Osteocyte (in vitro differentiated cells): ENCODE results near the gene PDE3A. TPM values are rescaled to one million over a fixed set of nuclear protein-coding genes. Genes with fewer than 3 reads are reported as not detected.

ENCODE experiments used
- DNase-seq: peaks from one replicate; pipeline ENCODE4 v3.0.0; 2021; ENCODE audit warnings: mixed read lengths; ENCODE audit not compliant: unreplicated experiment; ENCODE audit errors: extremely low spot score
- H3K27ac Mint-ChIP-seq: one replicate; pipeline ENCODE4 v1.8.0; 2021; ENCODE audit warnings: mild to moderate bottlenecking, mixed read lengths; ENCODE audit not compliant: unreplicated experiment
- H3K27me3 Mint-ChIP-seq: one replicate; pipeline ENCODE4 v1.8.0; 2021; ENCODE audit warnings: mixed read lengths; ENCODE audit not compliant: unreplicated experiment
- H3K36me3 Mint-ChIP-seq: one replicate; pipeline ENCODE4 v1.8.0; 2021; ENCODE audit warnings: mixed read lengths; ENCODE audit not compliant: unreplicated experiment
- H3K4me1 Mint-ChIP-seq: one replicate; pipeline ENCODE4 v1.8.0; 2021; ENCODE audit warnings: mixed read lengths; ENCODE audit not compliant: unreplicated experiment
- H3K4me3 Mint-ChIP-seq: one replicate; pipeline ENCODE4 v1.8.0; 2021; ENCODE audit warnings: mild to moderate bottlenecking, moderate library complexity, mixed read lengths; ENCODE audit not compliant: unreplicated experiment
- H3K9me3 Mint-ChIP-seq: one replicate; pipeline ENCODE4 v1.8.0; 2021; ENCODE audit warnings: mixed read lengths; ENCODE audit not compliant: unreplicated experiment
- total RNA-seq: library from RNA; stranded (reverse); gene quantifications from 2 replicates; pipeline ENCODE4 v1.2.1, GENCODE V29; 2021
- TF ChIP-seq, protein P1 (sequence below): fragments of 200-600 bp; sonication (generic); IDR thresholded peaks from 2 replicates; pipeline ENCODE4 v1.5.0; 2021; ENCODE audit warnings: antibody characterized with exemption, mild to moderate bottlenecking, moderate library complexity

The PDE3A gene
- total RNA-seq, 1 donor from 2014 or later, result 27.8 TPM

DNA sequence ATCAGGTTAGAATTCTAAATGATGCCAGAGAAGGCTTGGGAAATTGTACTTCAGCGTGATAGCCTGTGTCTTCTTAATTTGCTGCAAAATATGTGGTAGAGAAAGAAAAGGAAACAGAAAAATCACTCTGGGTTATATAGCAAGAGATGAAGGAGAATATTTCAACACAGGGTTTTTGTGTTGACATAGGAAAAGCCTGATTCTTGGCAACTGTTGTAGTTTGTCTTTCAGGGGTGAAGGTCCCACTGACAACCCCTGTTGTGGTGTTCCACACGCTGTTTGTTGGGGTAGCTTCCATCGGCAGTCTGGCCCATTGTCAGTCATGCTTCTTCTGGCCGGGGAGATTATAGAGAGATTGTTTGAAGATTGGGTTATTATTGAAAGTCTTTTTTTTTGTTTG, 313.0 kb downstream of the PDE3A start:
- Mint-ChIP-seq H3K27ac (no peak overlapping the region), H3K4me1 (peaks cover 3% of the 10 kb centered on the region), H3K27me3 (no peaks in the 10 kb centered on the region), H3K9me3 (peaks cover 11% of the 10 kb centered on the region), H3K36me3 (peaks cover 42% of the 10 kb centered on the region), H3K4me3 (no peak overlapping the region)
- no peak for DNase-seq
- TF ChIP-seq, protein P1, sequence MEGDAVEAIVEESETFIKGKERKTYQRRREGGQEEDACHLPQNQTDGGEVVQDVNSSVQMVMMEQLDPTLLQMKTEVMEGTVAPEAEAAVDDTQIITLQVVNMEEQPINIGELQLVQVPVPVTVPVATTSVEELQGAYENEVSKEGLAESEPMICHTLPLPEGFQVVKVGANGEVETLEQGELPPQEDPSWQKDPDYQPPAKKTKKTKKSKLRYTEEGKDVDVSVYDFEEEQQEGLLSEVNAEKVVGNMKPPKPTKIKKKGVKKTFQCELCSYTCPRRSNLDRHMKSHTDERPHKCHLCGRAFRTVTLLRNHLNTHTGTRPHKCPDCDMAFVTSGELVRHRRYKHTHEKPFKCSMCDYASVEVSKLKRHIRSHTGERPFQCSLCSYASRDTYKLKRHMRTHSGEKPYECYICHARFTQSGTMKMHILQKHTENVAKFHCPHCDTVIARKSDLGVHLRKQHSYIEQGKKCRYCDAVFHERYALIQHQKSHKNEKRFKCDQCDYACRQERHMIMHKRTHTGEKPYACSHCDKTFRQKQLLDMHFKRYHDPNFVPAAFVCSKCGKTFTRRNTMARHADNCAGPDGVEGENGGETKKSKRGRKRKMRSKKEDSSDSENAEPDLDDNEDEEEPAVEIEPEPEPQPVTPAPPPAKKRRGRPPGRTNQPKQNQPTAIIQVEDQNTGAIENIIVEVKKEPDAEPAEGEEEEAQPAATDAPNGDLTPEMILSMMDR, result no peak

GRCh38 chr12:20695232-20695631, 326.9 kb downstream of the PDE3A start, which contains the start of gene SLCO1C1:
Gene SLCO1C1, plus strand, starts transcription at chr12:20695332. Its CDS starts 4,245 bp downstream, at chr12:20699577.
- Mint-ChIP-seq H3K27ac (no peak within 1 kb of the TSS), H3K9me3 (peaks cover 3% of the 10 kb centered on the region)

GRCh38 chr12:20696181-20696905, 328.0 kb downstream of the PDE3A start:
- no peak overlapping the region for H3K27ac Mint-ChIP-seq
- H3K27me3 Mint-ChIP-seq, result no peaks in the 10 kb centered on the region
- peaks cover 19% of the 10 kb centered on the region for H3K4me1 Mint-ChIP-seq

More at GRCh38 chr12:20695232-20695631, 326.9 kb downstream of the PDE3A start, which contains the start of gene SLCO1C1:
- TF ChIP-seq, protein P1, result no peak
- Mint-ChIP-seq H3K4me1 (peaks cover 19% of the 10 kb centered on the region), H3K27me3 (no peaks in the 10 kb centered on the region), H3K36me3 (no peaks in the 10 kb centered on the region), H3K4me3 (no peak within 1 kb of the TSS)
- no peak for DNase-seq

GRCh38 chr12:20701106-20701505, 332.8 kb downstream of the PDE3A start:
- Mint-ChIP-seq H3K4me3 (no peak overlapping the region), H3K27me3 (no peaks in the 10 kb centered on the region), H3K36me3 (no peaks in the 10 kb centered on the region), H3K27ac (no peak overlapping the region), H3K4me1 (peaks cover 6% of the 10 kb centered on the region), H3K9me3 (peaks cover 3% of the 10 kb centered on the region)
- no peak for DNase-seq
- TF ChIP-seq, protein P1, result no peak

More at GRCh38 chr12:20696181-20696905, 328.0 kb downstream of the PDE3A start:
- Mint-ChIP-seq H3K9me3 (peaks cover 3% of the 10 kb centered on the region), H3K4me3 (no peak overlapping the region), H3K36me3 (no peaks in the 10 kb centered on the region)
- TF ChIP-seq, protein P1, result no peak
- no peak for DNase-seq

DNA sequence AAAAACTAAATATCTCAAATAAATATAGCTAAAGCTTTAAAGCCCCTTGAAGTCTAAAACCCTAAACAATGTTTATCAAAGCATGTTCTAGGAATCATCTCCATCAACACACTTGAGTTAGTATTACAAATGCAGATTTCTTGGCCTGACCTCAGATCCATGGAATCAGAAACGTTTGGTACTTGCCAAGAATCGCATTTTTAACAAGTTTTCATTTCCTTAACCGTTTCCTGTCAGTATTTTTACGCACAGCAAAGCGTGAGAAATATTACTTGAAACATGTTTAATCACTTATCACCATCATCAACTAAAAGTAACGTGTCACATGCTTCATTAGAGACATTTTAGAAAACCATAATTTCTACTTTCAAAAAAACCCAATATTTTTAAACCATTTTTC, 336.5 kb downstream of the PDE3A start:
- TF ChIP-seq, protein P1, result no peak
- H3K9me3 Mint-ChIP-seq, result peaks cover under 1% of the 10 kb centered on the region
- H3K36me3 Mint-ChIP-seq, result no peaks in the 10 kb centered on the region
- H3K4me1 Mint-ChIP-seq, result no peaks in the 10 kb centered on the region
- no peaks in the 10 kb centered on the region for H3K27me3 Mint-ChIP-seq
- no peak for DNase-seq
- no peak overlapping the region for H3K4me3 Mint-ChIP-seq
- H3K27ac Mint-ChIP-seq, result no peak overlapping the region
